ENCODE measurements around the gene NUF2.

The NUF2 gene

DNA sequence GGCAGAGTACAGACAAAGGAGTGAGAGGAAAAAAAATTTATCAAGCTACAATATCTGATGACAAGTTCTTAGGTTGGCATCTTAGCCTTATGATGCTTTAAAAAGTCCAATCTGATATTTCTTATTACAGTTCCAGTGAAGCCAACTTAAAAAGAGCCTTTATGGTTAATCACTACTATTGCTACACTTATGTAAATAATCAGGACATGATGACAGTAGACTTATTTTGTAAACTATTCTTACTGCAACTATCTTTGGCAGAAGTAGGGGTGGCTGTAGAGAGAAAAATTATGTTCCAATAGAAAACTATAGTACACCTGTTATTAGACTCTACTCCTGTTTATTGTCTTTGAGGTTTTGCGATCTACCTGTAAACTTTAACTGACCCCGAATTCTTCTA lies 25.8 kb upstream of the NUF2 start:
- no peak overlapping the region for H3K4me3 ChIP-seq (ENCODE audit: low read depth, low read length)
- no peak for DNase-seq (ENCODE audit: low read depth)
- TF ChIP-seq, protein P1, sequence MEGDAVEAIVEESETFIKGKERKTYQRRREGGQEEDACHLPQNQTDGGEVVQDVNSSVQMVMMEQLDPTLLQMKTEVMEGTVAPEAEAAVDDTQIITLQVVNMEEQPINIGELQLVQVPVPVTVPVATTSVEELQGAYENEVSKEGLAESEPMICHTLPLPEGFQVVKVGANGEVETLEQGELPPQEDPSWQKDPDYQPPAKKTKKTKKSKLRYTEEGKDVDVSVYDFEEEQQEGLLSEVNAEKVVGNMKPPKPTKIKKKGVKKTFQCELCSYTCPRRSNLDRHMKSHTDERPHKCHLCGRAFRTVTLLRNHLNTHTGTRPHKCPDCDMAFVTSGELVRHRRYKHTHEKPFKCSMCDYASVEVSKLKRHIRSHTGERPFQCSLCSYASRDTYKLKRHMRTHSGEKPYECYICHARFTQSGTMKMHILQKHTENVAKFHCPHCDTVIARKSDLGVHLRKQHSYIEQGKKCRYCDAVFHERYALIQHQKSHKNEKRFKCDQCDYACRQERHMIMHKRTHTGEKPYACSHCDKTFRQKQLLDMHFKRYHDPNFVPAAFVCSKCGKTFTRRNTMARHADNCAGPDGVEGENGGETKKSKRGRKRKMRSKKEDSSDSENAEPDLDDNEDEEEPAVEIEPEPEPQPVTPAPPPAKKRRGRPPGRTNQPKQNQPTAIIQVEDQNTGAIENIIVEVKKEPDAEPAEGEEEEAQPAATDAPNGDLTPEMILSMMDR (IDR thresholded peaks at IDR 0.05; ENCODE audit: insufficient read depth, low read depth, low read length, missing control alignments), result no peak

DNA sequence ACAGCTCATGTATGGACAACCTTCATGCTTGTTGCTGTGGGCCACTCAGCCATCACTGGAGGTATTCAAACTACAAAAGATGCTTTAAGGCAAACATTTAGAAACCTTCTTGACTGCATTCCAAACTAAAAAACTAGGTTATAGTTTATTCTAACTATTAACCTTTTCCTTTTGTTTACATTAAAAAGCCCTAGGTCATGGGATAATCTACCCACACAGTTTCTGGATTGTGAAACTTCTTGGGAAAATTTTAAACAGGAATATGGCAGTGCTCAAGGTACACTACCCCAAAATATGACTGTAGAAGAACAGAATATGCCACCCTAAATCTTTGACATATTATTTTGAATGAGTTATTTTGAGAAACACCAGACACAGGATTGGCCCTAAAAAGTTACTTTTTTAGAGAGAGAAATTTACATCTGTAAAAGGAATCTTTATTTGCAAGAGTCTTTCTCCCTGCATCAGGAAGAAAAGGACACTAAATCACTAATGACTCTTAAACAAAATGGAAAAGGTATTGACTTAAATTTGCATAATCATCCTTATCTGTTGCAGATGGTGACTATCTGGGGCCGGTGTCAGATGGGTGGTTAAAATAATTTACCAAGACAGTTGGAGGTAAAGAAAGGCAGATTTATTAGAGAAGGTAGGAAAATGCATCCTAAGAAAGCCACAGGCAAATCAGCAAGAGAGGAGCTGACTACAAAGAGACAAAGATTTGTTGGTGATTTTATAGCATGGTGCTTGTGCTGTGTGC lies 25.1 kb upstream of the NUF2 start:
- TF ChIP-seq, protein P1 (IDR thresholded peaks at IDR 0.05; ENCODE audit: insufficient read depth, low read depth, low read length, missing control alignments), result no peak
- no peak for DNase-seq (ENCODE audit: low read depth)
- H3K4me3 ChIP-seq (ENCODE audit: low read depth, low read length), result no peak overlapping the region

DNA sequence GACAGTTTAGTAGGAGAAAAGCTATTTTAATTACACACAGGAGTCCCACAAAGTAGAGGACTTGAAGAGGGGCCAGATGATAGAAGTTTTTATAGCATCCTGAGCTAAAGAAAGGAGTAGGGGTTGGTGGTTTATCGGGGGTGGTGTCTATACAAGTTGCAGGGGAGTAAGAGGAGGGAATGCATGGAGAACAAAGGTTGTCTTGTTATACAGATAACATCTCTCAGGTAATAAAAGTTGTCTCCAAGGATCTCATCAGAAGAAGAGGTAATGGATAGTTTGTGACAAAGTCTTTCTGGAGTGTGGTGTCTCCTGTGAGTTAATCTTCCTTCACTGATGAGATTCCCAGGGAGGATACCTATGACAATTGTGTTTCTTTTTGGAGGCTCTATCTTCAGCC lies 23.4 kb upstream of the NUF2 start:
- TF ChIP-seq, protein P1 (IDR thresholded peaks at IDR 0.05; ENCODE audit: insufficient read depth, low read depth, low read length, missing control alignments), result no peak
- DNase-seq (ENCODE audit: low read depth), result no peak
- no peak overlapping the region for H3K4me3 ChIP-seq (ENCODE audit: low read depth, low read length)

DNA sequence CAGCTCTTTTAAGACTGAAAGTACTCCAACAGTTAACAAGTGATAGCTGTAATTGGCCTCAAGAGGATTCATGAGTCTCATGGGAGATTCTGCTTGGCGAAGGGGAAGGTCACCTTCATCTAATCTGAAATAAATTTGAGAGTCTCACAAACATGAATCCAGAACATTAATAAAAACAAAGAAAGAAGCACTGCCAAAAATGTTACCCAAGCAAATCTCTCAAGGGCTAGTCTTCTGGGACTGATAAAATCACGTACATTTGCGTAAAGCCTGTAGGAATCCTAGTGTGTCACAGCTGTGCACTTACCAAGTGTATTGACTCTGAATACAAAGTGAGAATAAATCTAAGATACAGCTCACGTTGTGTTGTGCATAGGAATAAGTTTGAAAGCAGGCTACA lies 21.2 kb upstream of the NUF2 start:
- TF ChIP-seq, protein P1 (IDR thresholded peaks at IDR 0.05; ENCODE audit: insufficient read depth, low read depth, low read length, missing control alignments), result no peak
- no peak overlapping the region for H3K4me3 ChIP-seq (ENCODE audit: low read depth, low read length)
- DNase-seq (ENCODE audit: low read depth), result no peak

DNA sequence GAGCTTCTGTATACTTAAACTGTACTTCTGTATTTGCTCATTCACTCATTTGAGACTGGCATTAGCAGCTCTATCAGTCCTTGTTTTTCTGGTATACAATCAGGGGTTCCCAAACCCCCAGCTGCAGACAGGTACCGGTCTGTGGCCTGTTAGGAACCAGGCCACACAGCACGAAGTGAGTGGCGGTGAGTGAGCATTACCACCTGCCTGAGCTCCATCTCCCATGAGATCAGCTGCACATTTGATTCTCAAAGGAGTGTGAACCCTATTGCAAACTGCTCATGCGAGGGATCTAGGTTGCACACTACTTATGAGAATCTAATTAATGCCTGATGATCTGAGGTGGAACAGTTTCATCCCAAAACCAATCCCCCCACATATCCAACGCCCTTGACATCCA lies 18.2 kb upstream of the NUF2 start:
- TF ChIP-seq, protein P1 (IDR thresholded peaks at IDR 0.05; ENCODE audit: insufficient read depth, low read depth, low read length, missing control alignments), result no peak
- no peak overlapping the region for H3K4me3 ChIP-seq (ENCODE audit: low read depth, low read length)
- DNase-seq (ENCODE audit: low read depth), result no peak

DNA sequence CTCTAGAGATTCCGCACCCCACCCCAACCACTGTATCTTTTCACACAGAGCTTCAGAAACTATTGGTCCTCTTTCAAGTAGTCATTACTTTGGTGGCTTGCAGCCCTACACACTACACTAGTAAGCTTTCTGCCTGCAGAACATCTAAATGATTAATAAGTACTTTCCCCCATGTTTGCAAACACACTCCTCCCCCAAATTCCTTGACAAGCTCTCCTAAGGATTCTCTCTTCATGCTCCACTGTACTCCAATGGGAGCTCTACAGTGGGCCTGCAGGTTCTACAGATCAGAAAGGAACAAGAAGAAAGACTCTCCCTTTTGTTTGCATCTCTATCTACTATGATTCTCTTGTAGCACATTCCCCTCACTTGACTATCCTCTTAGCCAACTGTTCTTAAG lies 16.3 kb upstream of the NUF2 start:
- DNase-seq (ENCODE audit: low read depth), result no peak
- H3K4me3 ChIP-seq (ENCODE audit: low read depth, low read length), result no peak overlapping the region
- TF ChIP-seq, protein P1 (IDR thresholded peaks at IDR 0.05; ENCODE audit: insufficient read depth, low read depth, low read length, missing control alignments), result no peak

Measured in GM12865 (cell line).